Sciatic nerve (tissue), 2 donors: ENCODE results near the gene MELTF. TPM values are rescaled to one million over a fixed set of nuclear protein-coding genes. Genes with fewer than 3 reads are reported as not detected.

ENCODE experiments used
- ATAC-seq: fragments of 200-7000 bp; cut with Tn5 transposase; one replicate; pipeline ENCODE4 v1.9.1; 2020; ENCODE audit warnings: mild to moderate bottlenecking, moderate library complexity
- DNase-seq: peaks from one replicate; pipeline ENCODE4 v3.0.0-alpha.2; 2020; ENCODE audit warnings: low spot score
- intact Hi-C: fragments of 100-400 bp; cut with DNase I; formaldehyde crosslinking; loops from one replicate; pipeline ENCODE4 v1.14.2; 2022
- total RNA-seq: library from RNA; stranded (reverse); fragmentation: NEBNext Ultra II Directional; extraction: Animal tissue kit (Norgen Biotek cat#: 25700); gene quantifications from one replicate; pipeline ENCODE4 v1.2.1, GENCODE V29; 2021
- donor health status: DM: no; HTN: no; CAD: no.
- donor health status: DM: no; HTN: no; CAD: no.

MELTF gene
- total RNA-seq, 1 donor from 2014 or later, result 5.3 TPM

- intact Hi-C loops, result no loop called here
These were observed 15.6 kb downstream of the MELTF start for GRCh38 chr3:197014024-197014423.

GRCh38 chr3:197012540-197012883, 17.1 kb downstream of the MELTF start:
- intact Hi-C loops, result no loop called here
- no peak for DNase-seq
- no peak for ATAC-seq

More at GRCh38 chr3:197014024-197014423, 15.6 kb downstream of the MELTF start:
- DNase-seq (no peak), ATAC-seq (no peak)

GRCh38 chr3:197011780-197012539, 17.7 kb downstream of the MELTF start:
- DNase-seq (no peak), ATAC-seq (no peak)
- intact Hi-C loops, result no loop called here

GRCh38 chr3:197010556-197011351, 18.9 kb downstream of the MELTF start:
- ATAC-seq (no peak), DNase-seq (no peak)
- intact Hi-C loops, result no loop called here

GRCh38 chr3:197009532-197010019, 20.0 kb downstream of the MELTF start:
- no peak for DNase-seq
- no peak for ATAC-seq
- intact Hi-C loops, result no loop called here

- DNase-seq (no peak), ATAC-seq (no peak)
- intact Hi-C loops, result no loop called here
These were observed 21.0 kb downstream of the MELTF start for GRCh38 chr3:197008436-197009209.

GRCh38 chr3:197007953-197008352, 21.7 kb downstream of the MELTF start:
- no peak for DNase-seq
- intact Hi-C loops, result no loop called here
- ATAC-seq, result no peak

- DNase-seq (no peak), ATAC-seq (no peak)
- intact Hi-C loops, result no loop called here
These were observed 22.2 kb downstream of the MELTF start for GRCh38 chr3:197007296-197007940.

- ATAC-seq, result no peak
- intact Hi-C loops, result no loop called here
- no peak for DNase-seq
These were observed 22.8 kb downstream of the MELTF start for GRCh38 chr3:197006860-197007259.

- ATAC-seq (no peak), DNase-seq (no peak)
- intact Hi-C loops, result no loop called here
These were observed 23.2 kb downstream of the MELTF start for GRCh38 chr3:197006446-197006845.

GRCh38 chr3:197003461-197004385, 25.9 kb downstream of the MELTF start:
- DNase-seq (no peak), ATAC-seq (no peak)
- intact Hi-C loops, result no loop called here

GRCh38 chr3:197002701-197003454, 26.7 kb downstream of the MELTF start:
- peak; percentile 71 for ATAC-seq
- intact Hi-C loops, result no loop called here
- peak; percentile 85 for DNase-seq

GRCh38 chr3:197001972-197002700, 27.5 kb downstream of the MELTF start:
- intact Hi-C loops, result no loop called here
- DNase-seq, result peak; percentile 72
- ATAC-seq, result peak; percentile 43

GRCh38 chr3:197001106-197001971, 28.3 kb downstream of the MELTF start:
- DNase-seq (peak; percentile 51), ATAC-seq (peak; percentile 2)
- intact Hi-C loops, result no loop called here

- DNase-seq (no peak), ATAC-seq (no peak)
- intact Hi-C loops, result no loop called here
These were observed 29.4 kb downstream of the MELTF start for GRCh38 chr3:197000211-197000610.
